ENCODE data around the gene GPC6.

GRCh38 chr13:93762708-93763426 lies 536.3 kb downstream of the GPC6 start:
- TF ChIP-seq, protein P1, sequence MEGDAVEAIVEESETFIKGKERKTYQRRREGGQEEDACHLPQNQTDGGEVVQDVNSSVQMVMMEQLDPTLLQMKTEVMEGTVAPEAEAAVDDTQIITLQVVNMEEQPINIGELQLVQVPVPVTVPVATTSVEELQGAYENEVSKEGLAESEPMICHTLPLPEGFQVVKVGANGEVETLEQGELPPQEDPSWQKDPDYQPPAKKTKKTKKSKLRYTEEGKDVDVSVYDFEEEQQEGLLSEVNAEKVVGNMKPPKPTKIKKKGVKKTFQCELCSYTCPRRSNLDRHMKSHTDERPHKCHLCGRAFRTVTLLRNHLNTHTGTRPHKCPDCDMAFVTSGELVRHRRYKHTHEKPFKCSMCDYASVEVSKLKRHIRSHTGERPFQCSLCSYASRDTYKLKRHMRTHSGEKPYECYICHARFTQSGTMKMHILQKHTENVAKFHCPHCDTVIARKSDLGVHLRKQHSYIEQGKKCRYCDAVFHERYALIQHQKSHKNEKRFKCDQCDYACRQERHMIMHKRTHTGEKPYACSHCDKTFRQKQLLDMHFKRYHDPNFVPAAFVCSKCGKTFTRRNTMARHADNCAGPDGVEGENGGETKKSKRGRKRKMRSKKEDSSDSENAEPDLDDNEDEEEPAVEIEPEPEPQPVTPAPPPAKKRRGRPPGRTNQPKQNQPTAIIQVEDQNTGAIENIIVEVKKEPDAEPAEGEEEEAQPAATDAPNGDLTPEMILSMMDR (IDR thresholded peaks at IDR 0.05; ENCODE audit: poor library complexity), result no peak
- no peak for TF ChIP-seq EZH2 (IDR thresholded peaks at IDR 0.05; ENCODE audit: borderline replicate concordance)
